UCSD-AML1 (cell line): Measurements from ENCODE around the gene LIME1.
"Not testable (repeated sequence)": the region's sequence is repeated elsewhere in the genome, so short reads cannot be mapped to it uniquely, and the experiment has no call there.

Experiments used
- DNase-seq: peaks from one replicate; lab custom pipeline; 2025; ENCODE audit not compliant: unreplicated experiment; lab: John Stamatoyannopoulos, UW

LIME1 gene

DNA sequence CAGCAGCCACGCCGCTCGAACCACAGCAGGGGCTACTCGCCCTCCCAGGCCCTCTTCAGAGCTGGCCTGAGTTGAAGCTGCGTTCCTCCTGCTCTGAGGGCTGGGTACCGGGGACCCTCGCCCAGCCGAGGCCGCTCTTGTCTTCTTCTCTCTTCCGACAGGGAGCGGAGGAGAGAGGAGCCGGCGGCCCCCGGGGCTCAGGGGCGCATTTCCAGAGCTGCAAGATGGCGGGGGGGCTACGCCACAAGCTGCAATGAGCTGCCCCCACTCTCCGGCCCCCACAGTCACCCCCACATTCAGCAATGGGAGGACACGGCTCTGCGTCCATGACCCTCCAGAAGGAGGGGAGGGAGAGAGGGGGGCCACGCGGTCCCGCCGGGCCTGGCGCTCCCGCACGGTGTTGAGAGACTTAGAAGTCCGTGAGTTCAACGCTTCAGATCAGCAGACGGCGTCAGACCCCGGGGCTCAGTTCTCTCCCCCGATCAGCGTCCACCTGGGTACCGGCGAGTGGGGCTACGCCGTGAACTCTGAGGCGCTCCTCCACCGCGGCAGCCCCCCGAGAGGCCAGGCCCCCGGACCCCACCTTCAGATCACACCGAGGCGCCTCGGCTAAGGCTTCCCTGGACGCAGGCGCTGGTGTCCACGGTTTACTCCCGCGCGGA, 34.7 kb downstream of the LIME1 start:
- DNase-seq: no peak

DNA sequence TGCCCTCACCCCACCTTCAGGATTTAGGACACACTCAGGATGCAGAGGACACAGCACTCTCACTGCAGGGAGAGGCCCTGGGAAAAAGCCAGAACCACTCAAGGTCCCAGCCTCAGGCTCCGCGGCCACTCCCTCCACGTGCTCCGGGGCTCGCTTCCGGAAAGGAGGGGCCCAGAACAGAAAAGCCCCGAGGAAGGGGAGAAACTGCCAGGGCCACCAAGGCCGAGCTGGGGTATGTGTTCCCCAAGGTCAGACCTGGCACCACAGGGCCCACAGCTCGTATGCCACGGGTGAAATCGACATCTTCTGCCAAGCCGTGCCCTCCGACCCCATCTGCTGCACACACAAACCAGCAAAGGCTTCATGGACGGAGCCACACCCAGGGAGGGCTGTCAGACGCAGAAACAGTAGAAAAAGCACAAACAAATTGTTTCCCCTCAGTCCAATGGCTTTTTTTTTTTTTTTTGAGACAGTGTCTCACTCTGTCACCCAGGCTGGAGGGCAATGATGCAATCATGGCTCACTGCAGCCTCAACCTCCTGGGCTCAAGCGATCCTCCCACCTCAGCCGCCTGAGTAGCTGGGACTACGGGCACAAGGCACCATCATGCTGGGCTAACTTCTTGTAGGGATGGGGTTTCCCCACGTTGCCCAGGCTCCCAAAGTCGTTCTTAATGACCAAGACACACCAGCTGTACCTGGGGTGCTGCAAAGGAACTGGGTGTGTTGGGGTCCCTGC, 36.5 kb downstream of the LIME1 start:
- no peak for DNase-seq

DNA sequence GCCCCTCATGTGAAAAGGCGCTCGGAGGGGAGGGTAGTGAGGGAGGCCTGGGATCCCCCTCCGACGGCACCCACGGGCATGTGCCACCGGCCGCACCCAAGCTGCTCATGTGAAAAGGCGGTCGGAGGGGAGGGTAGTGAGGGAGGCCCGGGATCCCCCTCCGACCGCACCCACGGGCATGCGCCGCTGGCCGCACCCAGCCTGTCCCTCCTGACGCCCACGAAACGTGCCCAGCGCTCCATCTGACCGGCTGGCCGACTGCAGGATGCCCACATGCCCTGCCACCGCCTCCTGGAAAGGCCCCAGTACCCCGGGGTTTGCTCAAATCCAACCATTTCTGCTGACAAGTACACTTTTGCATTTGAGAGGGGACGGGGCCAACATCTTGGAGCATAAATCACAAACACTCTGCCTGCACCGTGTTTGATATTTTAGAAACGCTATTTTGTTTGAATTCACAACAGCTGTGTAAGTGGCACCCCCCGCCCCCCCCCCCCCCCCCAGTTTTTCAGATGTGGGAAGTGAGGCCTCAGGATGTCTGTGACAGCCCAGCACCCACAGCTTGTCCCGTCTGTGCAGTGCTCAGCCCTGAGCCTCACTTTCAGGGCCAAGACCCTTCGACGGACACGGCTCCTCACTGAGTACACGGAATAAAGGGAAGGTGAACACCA, 37.2 kb downstream of the LIME1 start:
- DNase-seq: no peak

DNA sequence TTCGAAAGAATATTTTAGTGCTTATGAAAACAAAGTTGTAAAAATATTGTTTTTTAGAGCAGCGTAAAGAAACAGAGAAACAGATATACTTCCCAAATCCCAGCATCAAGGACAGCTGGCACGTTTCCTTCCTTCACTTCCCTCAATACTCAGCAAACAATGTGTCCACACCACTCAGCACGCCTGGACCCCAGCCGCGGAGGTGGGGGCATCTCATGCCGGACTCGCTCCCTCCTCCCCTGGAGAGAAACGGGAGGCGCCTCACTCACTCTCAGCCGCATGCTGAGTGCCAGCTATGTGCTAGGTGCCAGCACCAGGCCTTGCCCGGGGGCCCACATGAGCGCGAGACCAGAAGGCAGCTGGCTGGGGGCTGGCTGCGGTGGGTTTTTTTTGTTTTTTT, 37.8 kb downstream of the LIME1 start:
- no peak for DNase-seq

DNA sequence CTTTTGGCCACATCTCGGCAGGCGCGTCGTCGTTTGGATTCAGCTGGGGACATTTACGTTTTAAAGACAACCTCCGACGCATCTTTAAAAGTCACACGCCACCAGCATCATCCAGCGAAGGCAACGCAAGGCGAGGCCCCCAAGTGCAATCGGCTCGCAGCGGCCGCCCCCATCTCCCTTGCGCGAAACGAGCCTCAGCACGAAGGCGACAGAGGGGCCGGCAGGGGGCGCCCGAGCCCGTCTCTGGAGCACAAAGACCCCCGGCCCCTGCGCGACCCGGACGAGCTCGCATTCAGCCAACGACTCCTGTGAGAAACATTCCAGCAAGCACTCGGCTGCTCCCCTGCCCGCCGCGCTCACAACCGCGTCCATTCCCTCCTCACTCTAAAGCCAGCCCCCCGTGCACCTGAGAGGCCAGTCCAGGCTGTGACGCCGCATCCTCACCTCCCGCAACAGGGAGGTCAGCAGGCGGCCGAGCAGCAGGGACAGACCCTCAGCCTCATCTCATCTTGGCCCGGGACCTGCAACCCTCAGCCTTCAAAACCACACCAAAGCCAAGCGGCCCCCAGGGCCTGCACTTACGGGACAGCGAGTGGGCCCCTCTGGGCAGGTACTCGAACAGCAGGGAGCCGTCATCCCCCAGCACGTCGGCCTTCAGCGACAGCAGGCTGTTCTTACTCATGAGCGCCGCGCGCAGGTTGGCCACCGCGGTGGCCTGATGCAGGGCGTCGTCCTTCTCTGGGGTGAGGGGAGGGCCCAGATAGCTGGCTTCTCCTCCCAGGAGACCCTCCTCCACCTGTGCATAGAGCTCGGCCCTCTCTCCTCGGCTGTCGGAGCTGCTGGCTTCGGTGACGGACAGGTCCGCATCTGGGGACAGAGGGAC, 38.9 kb downstream of the LIME1 start:
- DNase-seq: no peak

DNA sequence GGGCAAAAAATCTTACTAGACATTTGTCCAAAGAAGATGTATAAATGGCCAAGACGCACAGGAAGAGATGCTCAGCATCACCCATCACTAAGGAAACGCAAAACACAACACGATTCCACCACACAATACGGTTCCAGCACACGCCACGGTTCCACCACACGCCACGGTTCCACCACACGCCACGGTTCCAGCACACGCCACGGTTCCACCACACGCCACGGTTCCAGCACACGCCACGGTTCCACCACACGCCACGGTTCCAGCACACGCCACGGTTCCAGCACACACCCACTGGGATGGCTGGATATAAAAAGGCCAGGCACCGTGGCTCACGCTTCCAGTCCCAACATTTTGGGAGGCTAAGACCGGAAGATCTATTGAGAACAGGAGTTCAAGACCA, 40.4 kb downstream of the LIME1 start:
- not testable (repeated sequence) for DNase-seq

DNA sequence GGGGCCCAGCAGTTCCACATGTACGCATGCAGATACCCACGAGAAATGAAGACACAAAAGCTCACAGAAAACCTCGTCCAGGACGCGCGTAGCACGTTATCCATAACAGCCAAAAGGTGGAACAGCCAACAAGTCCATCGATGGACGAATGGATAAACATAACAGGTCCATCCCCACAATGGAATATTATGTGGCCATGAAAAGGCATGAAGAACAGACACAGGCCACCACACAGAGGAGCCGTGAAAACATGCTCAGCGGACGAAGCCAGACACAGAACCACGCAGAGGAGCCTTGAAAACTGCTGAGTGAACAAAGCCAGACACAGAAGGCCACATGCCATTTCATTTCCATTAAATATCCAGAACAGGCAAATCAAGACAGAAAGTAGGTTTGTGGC, 41.1 kb downstream of the LIME1 start:
- no peak for DNase-seq

DNA sequence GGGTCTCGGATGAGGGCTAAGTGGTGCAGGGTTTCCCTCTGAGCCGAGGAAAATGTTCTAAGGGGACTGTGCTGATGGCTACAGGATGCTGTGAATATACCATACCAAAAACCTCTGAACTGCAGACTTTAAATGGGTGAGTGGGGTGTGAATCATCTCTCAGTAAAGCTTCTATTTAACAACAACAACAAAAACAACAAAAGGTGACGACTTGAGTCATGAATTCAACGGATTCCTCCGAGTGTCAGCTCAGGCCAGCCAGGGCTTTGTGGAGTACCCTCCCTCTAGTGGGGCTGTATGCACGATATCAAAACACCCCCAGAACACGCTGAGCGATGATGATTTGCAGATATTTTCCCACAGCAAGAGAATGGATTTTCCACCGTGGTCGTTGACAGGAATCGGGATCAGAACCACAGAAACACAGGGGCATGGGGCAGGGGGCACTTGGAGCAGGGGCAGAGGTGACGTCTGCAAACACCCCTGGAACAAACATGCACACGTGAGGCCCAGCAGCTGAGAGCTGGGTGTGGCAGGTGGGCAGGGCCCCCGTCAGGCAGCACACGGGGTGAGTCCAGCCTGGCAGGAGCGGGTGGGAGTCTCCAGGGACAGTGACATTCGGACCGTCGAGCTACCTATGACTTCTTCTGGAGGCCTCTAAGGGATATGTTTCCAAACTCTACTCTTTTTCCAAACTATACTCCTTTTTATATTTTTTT, 41.7 kb downstream of the LIME1 start:
- no peak for DNase-seq

DNA sequence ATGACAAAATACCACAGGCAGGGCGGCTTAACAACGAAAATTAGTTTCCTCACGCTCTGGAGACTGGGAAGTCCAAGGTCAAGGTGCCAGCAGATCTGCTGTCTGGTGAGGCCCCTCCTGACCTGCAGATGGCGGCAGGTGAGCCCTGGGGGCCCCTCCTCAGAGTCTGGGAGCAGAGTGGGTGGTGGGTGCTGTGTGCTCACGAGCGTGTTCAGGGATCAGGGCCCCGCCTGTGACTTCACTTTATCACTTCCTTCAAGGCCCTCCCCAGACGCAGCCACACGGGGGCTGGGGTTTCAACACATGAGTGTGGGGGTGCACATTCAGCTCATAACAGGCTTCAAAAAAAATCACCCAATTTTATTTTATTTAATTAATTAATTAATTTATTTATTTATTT, 42.4 kb downstream of the LIME1 start:
- DNase-seq: no peak

DNA sequence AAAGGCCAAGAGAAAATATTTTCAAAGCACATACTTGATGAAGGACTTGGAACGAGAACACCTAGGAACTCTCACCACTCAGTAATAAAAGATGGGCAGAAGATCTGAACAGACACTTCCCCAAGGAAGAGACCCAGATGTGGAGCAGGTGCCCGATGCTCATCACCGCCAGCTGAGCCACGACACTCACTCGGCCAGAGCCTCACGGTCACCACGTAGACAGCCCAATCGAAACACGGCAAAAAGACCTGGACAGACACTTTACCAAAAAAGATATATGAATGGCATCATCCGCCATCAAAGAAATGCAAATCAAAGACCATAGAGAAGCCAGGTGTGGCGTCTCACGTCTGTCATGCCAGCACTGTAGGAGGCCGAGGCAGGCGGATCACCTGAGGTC, 44.7 kb downstream of the LIME1 start:
- DNase-seq: no peak

DNA sequence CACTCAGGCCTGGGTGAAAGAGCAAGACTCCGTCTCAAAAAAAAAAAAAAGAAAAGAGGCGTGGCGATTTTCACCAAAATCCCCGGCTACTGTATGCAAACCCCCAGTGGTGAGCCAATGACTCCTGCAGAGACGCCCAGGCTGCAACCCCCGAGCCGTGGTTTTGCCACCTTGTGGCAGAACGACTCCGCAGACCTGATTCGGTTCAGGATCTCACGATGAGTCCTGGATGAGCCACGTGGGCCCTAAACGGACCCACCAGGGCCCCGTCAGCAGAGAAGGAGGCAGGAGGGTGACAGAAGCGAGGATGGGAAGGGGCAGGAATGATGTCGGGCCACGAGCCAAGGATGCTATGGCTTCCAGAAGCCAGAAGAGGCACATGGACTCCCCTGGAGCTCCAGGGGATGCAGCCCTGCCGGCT, 45.6 kb downstream of the LIME1 start:
- DNase-seq: no peak

DNA sequence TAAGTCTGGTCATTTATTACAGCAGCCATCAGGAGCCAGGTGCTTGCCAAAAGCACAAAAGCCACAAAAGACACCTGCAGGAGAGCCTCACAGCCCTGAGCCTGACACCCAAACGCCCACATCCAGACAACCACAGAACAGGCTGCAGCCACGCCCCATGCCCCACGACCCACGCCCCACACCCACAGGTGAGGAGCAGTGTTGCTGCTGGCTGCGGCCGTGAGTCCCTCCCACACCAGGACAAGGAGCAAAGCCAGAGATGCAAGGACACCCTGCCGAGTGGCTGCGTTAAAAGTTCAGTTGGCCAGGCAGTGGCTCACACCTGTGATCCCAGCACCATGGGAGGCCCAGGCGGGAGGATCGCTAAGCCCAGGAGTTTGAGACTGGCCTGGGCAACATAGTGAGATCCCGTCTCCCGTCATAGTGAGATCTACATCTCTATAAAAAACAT, 46.1 kb downstream of the LIME1 start:
- no peak for DNase-seq

DNA sequence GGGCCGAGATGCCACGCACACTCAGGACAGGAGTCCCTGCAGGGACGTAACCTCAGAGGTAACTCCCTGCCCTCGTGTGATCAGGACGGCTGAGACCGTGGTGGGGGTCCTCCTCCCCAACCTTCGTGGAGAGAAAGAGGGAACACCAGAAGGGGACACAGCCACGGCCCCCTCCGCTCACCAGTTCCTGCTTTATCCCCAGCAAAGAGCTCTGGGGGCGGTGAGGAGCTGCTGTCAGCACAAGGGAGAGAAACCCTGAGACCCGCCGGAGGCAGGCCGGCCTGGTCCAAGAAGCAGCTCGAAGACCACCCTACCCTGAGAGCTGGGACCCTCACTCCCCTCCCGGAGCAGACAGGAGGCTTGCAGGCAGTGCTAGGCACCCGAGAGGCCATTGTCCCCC, 47.5 kb downstream of the LIME1 start:
- DNase-seq: no peak

DNA sequence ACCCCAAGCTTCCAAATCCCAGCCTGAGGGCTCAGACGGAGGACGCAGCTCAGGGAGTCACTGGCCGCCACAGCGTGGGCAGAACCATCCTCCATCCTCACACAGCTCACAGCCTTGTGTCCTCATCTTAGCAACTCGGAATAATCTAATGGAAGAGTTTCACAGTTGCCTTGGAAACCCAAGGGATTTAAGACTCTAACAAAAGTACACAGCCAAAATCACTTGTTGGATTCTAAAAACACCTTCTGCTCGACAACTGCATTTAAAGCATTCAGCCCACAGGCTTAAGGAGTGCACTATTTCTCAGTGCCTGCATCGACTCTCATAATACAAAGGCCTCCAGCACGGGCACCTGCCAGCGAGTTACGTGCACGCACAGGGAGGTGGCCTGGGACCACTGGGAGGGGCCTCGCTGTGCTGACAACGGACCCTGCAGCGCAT, 49.2 kb downstream of the LIME1 start:
- no peak for DNase-seq

DNA sequence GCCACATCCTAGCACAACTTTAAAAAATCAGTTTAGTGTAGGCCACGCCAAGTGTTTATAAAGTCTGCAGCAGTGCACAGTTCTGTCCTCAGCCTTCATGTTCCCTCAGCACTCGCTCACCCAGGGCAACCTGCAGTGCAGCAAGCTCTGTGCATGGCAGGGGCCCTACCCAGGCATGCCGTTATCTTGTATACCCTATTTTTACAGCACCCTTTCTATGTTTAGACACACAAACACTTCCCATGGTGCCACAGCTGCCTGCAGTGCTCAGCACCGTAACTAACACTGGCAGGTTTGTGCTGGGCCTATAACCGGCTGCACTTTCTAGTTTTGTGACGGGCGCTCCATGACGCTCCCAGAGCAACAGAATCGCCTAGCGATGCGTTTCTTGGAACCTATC, 50.8 kb downstream of the LIME1 start:
- DNase-seq: no peak

DNA sequence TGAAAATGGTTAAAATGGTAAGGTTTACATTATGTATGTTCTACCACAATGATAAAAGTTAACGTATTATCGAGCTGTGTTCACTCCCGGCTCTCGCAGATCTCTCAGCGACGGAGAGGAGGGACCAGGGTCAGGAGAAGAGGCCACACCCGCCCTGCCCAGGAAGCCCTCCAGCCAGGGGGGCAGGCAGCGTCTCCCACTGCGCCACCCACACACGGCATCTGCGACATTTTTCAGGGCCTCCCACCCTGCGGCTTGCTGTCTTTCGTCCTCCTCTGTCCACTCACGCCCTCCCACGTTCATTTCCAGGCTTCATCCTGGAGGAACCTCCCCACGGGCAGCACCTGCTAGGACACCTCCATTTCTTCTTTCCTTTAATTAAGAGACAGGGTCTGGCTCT, 51.3 kb downstream of the LIME1 start:
- no peak for DNase-seq
